Stimulated activated CD4-positive, alpha-beta T cell treated with anti-CD3 and anti-CD28 coated beads, Interleukin-2, amount 100 ng/mL, for 24 hours (primary cell): Measurements from ENCODE around the gene MAP3K21.
A peak's percentile ranks its signal among the peaks of the same experiment; 100 is the strongest.

Source experiments
- DNase-seq, 2 donors: peaks; one replicate each; pipeline ENCODE4 v3.0.0-alpha.2; 2020

Gene MAP3K21

GRCh38 chr1:233326811-233327650 is 493 bp upstream of the MAP3K21 start:
- DNase-seq: peak; percentile 83 to 91

DNA sequence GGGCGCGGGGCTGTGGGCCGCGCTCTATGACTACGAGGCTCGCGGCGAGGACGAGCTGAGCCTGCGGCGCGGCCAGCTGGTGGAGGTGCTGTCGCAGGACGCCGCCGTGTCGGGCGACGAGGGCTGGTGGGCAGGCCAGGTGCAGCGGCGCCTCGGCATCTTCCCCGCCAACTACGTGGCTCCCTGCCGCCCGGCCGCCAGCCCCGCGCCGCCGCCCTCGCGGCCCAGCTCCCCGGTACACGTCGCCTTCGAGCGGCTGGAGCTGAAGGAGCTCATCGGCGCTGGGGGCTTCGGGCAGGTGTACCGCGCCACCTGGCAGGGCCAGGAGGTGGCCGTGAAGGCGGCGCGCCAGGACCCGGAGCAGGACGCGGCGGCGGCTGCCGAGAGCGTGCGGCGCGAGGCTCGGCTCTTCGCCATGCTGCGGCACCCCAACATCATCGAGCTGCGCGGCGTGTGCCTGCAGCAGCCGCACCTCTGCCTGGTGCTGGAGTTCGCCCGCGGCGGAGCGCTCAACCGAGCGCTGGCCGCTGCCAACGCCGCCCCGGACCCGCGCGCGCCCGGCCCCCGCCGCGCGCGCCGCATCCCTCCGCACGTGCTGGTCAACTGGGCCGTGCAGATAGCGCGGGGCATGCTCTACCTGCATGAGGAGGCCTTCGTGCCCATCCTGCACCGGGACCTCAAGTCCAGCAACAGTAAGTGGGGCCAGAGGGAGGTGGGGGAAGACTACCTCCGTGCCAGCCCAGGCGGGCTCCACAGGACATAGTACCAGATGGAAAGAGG is 808 bp downstream of the MAP3K21 start:
- peak; percentile 30 to 33 for DNase-seq

GRCh38 chr1:233331676-233332519 is 4.4 kb downstream of the MAP3K21 start:
- no peak for DNase-seq

DNA sequence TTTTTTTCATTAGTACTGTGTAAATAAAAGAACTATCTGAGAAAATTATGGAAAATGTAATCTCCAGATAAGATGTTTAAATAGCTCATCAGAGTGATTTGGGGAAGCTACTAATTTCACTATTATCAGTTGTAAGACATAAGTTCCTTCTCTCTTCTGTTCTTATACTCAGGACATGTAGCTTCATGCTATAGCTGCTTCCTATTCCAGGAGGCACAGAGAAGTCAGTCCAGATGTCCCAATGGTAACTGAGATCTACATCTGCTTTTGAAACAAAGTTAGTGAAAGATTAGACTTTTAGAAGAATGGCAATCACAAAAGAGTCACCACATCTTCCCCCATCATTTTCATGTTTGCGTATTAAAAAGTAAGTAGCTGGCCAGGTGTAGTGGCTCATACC is 5.6 kb downstream of the MAP3K21 start:
- DNase-seq: no peak

DNA sequence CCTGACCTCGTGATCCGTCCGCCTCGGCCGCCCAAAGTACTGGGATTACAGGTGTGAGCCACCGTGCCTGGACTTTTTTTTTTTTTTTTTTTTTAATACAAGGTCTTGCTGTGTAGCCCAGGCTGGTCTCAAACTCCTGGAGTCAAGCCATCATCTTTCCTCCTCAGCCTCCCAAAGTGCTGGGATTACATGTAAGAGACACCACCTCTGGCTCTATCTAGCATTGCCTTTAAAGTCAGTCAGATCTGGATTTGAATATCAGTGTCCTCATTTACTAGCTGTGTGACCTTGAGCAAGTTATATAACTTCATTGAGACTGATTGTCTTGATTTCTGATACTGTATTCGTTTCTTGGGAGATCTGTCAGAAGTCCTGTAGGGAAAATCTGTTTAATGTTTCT is 6.6 kb downstream of the MAP3K21 start:
- no peak for DNase-seq

DNA sequence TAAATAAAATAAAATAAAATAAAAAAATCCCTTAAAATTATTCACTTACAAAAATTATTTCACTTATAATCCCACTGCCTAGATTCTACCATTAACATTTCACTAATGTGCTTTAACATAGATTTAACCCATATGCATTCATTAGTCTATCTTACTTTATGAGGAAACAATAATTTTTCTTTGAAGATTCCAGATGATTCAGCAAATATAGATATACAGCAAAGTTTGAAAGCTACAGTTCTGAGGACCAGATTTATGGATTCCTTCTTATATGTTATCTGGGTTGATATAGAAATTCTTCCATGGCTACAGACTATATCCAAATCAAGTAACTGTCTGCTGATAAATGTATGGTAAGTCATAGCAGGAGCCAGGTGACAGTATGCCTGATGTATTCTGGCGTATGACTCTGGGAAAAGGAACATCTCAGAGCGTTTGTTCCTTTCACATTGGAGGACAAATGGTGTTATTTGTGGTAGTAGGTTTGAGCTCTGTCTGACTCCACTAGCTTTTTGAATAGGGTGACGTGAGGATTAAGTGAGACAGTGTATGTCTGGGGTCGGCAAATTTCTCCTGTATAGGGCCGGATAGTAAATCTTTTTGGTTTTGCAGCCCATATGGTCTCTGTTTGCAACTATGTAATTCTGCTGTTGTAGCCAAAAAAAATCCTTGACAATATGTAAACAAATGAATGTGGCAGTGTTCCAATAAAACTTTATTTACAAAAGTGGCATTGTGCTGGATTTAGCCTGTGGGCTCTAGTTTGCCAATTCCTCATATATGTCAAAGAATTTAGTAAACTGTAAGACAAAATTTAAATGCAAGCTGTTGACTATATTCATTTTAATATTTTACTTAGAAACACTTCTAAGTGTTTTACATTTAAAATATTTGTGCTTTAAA is 9.3 kb downstream of the MAP3K21 start:
- DNase-seq: no peak

DNA sequence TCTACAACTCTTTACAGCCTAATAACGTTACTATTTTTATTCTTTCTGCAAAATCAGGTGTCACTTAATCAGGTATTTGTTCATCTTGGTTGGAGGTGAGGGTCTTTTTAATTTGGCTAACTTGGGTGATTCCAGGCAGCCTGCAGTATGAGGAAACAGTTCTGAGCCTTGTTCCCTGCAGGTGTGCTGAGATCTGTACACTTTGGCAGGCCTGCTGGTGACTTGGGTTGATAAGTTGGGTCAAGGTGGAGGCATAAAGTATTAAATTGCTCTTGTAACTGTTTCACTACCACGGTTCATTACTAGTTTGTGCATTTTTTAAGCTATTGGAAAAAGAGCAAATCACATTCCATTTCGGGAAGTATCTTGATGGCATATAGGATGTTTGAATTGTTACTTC is 10.0 kb downstream of the MAP3K21 start:
- DNase-seq: no peak

DNA sequence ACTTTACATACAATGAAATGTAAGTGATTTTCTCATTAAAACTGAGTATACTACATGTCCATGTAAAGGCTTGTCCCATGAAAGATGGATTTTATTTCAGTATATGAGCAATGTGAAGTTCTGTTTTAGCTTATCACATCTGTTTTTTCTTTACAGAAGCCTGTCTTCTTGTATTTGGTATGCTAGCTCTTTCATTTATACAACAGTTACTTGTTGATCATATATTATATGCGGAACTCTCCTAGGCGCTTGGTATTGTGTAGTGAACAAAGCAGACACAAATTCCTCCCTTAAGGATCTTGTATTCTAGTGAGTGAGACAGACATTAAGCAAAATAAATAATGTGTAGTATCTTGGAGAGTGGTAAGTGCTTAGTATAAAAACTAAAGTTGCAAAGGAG is 10.6 kb downstream of the MAP3K21 start:
- DNase-seq: no peak

GRCh38 chr1:233340031-233340555 is 12.6 kb downstream of the MAP3K21 start:
- no peak for DNase-seq

DNA sequence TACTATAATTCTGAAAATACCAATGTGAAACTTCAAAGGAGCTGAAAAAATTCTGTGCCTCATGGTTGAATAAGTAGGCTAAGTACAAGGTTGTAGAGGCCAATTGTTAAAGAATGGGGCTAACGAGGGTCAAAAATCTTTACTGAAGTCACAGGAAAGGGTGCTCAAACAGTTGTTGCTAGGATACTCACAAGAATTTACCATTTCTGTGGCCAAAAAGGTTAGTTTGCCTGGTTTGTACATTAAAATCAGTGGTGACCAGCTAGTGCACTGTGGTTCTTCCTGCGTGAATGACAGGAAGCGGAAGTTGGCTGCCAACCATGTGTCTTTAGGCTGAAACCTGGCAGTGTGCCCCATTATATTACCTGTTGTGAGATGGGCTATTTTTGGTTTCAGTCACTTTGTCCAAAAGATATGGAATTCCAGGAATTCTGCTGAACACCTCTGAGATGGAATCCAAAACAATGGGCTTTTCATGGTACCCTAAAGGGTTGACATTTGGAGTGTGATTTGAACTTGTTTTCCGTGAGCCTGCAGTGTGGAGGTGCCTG is 13.5 kb downstream of the MAP3K21 start:
- DNase-seq: no peak

GRCh38 chr1:233342086-233342485 is 14.6 kb downstream of the MAP3K21 start:
- DNase-seq: no peak

- no peak for DNase-seq
These were observed 15.7 kb downstream of the MAP3K21 start for GRCh38 chr1:233343262-233343661.

- no peak for DNase-seq
These were observed 19.8 kb downstream of the MAP3K21 start for GRCh38 chr1:233347338-233347737.

- no peak for DNase-seq
These were observed 21.6 kb downstream of the MAP3K21 start for GRCh38 chr1:233349137-233349536.

DNA sequence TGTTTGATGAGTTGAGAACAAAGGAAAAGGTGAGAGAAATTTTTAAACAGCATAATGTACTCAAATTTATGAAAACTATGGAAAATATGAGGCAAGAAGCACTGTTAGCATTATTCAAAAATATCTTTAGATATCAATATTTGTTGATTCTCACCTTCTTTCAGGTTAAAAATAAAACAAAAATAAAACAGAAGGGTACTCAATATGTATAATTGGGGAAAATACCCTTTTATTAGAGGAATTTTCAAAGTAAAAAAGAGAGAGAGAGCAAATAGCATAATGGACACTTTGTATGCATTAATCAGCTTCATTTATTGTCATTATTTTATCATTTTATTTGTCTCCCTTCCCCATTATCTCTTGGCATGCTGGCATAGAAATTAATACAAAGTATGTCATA is 27.5 kb downstream of the MAP3K21 start:
- DNase-seq: no peak

GRCh38 chr1:233355841-233356704 is 28.5 kb downstream of the MAP3K21 start:
- DNase-seq: peak in 1 of 2 donors; percentile 22

DNA sequence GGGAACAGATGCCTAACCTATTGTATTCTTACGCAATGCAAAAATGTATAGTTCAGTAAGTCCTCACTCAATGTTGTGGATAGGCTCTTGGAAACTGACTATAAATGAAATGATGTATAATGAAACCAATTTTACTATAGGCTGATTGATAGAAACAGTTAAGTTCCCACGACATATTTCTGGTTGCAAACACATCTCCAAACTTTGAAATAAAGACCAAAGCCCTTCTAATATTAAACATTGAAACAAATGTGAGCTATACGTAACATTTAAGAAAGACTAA is 29.1 kb downstream of the MAP3K21 start:
- DNase-seq: no peak

GRCh38 chr1:233357595-233358397 is 30.3 kb downstream of the MAP3K21 start:
- peak in 1 of 2 donors; percentile 19 for DNase-seq

DNA sequence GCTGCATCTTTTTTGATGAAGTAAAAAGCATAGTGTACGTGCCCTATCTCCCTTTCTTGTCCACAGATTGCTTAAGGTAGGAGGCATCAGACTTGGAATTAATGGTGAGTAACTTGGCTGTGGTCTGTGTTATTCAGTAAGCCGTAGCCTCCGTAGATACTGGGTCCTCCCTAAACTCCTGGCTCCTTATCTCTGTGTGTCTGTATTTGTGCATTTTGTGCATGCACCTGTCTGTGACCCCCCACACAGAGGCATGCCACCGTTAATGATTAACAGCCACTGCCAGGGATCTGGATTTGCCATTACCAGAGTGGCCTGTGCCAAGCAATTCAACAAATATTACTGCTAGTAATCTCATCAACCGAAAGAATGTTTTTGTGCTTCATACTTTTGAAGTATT is 31.9 kb downstream of the MAP3K21 start:
- DNase-seq: no peak

- DNase-seq: no peak
These were observed 32.4 kb downstream of the MAP3K21 start for GRCh38 chr1:233359905-233360304.
